Erythroblast (primary cell): Measurements from ENCODE around the gene NINL.

Experiments used
- GATA1 ChIP-seq: IDR thresholded peaks from 2 replicates; pipeline ENCODE4 v1.6.1; 2011; ENCODE audit warnings: low read depth, mild to moderate bottlenecking, control low read depth, low read length, moderate library complexity
- POLR2A ChIP-seq: IDR thresholded peaks from 2 replicates; pipeline ENCODE4 v1.6.1; 2011; ENCODE audit warnings: mild to moderate bottlenecking, low read length

- no peak for TF ChIP-seq POLR2A
- no peak for TF ChIP-seq GATA1
These were observed 37.3 kb upstream of the NINL start for GRCh38 chr20:25622450-25623224.
